Activated T-cell treated with anti-CD3 and anti-CD28 coated beads for 1 hour (primary cell): Measurements from ENCODE around the gene TNIK.

Experiments
- DNase-seq: peaks from one replicate; pipeline ENCODE4 v3.0.0-alpha.2; 2020; ENCODE audit warnings: low read depth

The TNIK gene

DNA sequence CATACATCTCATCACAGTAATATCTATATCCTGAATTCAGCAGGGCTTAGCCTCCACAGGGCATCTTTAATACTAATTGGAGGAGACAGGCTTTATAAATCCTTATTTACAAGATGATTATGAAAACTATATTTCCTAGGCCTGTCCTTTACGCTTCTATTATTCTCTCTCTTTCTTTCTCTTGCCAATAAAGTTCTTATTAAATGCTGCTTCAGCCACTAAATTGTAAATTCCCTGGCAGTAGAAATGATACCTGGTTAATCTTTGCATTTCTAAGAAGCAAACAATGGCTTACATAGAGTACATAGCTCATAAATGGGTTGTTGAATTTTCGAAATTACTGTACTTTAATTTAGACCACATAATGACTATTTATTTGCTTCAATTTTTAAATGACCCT is 43.5 kb downstream of the TNIK start:
- DNase-seq: no peak

DNA sequence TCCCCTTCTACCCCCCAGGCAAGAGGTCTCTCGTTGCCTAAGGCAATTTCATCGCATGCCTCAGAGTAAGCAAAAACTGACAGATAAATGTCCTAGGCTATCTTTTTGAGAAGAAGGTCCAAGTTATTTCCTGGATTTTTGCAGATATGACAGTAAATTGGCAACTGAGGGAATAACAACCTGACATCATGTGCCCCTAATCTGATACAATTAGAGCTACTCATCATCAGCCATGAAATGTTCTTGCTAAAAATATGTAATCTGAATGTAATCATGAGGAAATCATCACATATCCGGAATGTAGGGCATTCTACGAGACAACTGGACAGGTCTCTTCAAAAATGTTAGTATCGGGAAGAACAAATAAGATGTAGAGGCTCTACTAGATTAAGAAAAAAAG is 44.1 kb downstream of the TNIK start:
- no peak for DNase-seq

DNA sequence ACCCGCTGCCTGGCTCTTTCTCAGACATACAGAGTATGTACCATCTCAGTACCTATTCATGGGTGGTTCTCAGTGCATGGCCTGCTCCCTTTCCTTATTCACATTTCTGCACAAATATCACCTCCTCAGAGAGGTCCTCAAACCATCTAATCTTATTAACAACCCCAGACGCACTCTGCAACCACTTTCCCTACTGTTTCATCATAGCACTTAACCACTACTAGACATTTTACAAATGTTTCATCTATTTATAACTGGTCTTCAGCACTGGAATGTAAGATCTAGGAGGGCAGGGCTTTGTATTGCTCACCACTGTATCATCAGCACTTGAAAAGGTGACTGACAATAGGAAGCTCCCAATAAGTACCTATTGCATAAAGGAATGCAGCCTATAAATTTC is 45.1 kb downstream of the TNIK start:
- DNase-seq: no peak

DNA sequence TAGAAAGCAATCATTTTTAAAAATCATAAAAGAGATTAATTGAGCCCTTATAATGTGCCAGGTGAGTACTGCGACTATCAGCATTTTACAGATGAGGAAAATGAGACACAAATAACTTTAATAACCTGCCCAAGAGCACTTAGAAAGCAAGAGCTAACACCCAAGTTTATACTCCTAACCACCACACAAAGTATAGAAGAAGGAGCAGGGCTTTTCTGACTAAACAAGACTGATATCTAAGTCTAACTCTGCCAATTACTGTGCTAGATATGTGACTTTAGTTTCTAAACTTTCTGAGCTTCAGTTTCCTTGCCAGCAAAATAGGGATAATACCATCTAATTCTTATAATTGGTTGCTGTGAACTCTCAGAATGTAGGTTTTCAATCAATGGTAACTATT is 47.7 kb downstream of the TNIK start:
- no peak for DNase-seq

DNA sequence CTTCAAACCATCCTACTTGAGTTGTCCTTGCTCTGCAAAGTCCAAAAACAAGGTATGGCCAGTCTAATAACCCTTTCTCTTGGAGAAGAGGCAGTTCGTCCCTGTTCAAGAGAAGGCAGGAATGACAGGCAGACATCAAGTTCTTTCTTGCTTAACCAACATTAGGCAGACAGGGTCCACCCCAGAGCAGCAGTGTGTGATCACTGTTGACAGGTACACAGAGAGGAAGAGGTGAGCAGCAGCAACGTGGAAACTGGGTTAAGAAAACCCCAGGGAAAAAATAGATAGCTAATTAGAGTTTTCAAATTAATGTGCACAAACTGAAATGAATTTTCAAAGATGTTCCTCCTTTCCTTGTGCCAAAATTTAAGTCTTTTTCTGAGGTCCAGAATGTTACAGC is 48.2 kb downstream of the TNIK start:
- no peak for DNase-seq

DNA sequence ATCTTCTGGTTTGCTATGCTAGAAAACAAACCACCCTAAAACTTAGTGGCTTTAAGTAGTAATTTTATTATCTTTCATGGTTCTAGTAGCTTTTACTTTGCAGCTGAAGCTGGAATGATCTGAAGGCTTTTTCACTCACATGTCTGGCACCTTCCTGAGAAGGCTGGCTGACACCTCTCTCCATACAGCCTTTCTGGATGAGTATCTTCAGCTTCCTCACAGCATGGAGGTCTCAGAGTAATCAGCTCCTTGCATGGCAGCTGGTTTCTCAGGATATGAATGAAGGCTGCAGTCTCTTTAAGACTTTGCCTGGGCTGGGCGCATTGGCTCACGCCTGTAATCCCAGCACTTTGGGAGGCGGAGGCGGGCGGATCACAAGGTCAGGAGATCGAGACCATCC is 50.0 kb downstream of the TNIK start:
- DNase-seq: no peak

DNA sequence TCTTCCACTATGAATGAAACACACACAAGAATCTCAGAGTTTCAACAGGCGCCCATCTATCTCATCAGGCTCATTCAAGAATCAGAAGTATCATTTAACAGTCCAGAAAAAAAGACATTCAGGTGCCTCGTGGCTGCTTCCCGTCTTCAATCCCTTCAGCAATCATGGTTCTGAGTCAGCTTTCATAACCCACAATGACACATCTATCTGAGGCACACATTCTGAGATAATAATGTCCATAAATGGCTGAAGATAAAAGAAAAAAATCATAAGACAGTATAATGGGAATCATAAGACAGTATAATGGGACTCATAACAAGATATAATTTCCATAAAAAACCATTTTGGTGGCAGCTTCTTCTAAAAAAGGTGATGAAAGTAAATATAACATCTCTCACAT is 52.4 kb downstream of the TNIK start:
- DNase-seq: no peak

DNA sequence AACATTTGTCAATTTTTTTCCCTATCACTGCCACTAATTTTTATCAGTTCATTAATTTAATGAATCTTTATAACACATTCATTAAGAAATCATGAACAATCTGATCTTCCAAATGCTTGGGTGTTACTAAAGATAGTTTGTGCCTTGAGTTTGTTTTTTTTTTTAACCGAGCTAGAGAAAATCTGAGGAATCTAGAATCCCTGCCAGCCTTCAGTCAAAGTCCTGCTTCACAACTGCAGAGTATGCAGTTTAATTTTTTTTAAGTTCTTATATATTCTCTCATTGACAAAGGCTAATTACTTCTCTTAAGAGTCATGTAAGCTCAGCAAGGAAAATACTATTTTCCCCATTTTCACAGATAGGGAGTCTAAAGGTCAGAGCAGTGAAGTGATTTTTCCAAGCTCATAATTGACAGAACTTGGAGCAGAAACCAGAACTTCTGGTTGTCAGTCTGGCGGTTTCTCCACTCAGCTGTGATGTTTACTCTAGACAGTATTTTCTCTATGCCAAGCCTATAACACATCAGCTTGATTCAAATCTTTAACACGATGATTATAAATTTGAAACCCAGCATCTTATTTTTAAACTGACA is 55.7 kb downstream of the TNIK start:
- no peak for DNase-seq

DNA sequence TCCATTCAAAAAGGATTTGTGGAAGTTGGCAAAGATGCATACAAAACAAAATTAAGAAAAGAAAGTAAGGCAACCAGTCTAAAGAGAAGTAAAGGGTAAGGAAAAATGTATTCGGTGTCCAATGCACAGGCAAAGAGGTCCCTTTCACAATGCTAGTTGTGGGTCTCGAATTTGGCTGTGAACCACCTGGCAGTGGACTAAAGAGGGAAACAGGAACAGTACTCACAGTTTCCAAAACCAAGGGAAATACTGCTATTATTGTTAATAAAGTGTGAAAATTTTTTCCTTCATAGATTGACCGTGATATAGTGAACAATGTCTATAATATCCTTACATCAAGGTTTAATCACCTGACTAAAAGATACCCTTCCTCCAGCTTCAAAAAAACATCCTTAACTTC is 57.9 kb downstream of the TNIK start:
- no peak for DNase-seq

DNA sequence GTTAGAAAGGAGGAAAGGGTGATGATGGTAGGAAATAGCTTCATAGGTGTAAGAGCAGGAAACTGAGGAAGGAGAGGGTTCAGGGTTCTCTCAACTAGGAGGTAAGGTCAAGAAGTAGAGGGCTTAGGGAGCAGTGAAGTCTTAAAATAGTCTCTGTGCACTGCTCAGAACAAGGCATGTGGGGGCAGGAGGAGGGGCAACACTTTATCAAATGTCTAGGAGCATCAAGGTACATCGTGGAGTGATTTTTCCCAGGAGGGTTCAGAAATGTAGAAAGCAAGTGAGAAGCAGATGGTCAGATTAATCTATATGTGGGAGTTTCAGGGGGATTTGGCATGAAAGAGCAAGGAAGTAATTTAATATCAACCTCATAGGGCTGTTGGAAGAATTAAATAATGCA is 58.8 kb downstream of the TNIK start:
- DNase-seq: no peak

DNA sequence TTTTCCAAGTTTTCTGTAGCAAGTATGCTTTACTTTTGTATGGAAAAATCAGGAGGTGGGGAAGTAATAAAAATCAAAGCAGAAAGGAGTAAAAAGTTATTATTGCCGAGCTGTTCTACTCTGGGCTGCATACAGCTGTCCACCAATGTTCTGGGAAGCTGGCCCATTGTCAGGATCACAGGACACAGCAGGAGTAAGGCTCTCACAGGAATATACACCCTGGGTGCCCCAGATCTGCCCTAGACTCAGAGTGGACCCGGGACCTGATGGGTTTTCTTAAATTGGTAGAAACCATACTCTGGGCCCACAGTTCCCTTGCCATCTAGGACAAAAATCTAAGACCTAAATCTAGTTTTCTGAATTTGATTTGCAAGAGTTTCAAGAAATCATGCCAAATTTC is 60.4 kb downstream of the TNIK start:
- DNase-seq: no peak

DNA sequence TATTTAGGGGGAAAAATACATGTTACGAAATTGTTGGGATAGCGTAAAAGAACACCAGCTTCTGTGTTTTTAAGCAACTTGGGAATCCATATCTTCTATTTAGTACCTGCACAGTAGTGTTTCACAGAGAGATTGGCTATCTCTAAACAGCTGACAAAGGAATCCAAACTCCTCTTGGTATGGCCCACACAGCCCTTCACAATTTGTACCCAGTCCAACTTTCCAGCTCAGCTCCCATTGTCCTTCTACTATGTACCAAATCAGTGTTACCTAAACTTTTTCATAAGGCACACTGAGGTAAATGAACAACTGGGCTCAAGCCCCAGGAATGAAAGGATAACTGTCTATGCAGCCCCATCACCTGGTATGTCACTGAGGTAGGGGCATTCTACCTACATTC is 61.9 kb downstream of the TNIK start:
- DNase-seq: no peak

DNA sequence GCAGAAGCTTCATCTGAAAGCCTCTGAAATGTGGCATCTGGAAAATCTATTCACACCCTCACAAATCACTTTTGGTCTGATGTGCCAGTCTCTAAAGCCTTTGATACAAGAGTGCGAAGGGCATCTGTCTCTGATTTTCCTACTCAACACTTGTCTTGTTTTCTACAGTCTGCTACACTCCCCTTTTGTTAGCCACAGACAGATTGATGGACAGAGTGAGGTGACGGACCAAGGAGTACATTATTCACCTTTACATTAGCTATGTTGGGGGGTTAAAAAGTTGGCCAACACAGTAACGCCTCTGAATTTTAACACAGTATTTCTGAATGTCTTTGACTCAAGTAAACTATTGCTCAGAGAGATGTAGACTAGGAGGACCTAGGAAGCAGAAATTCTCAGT is 63.1 kb downstream of the TNIK start:
- DNase-seq: no peak

DNA sequence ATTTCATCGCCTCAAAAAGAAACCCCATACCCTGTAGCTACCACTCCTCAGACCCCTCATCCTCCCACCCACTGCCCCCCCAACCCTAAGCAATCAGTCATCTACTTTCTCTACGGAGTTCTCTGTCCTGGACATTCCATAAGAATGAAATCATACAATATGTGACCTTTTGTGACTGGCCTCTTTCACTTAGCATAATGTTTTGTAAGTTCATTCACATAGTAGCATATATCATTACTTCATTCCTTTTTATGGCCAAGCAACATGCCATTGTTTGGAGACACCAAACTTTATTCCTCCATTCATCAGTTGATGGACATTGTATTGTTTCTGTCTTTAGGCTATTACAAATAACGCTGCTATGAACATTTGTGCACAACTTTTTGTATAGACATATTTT is 64.2 kb downstream of the TNIK start:
- DNase-seq: no peak

DNA sequence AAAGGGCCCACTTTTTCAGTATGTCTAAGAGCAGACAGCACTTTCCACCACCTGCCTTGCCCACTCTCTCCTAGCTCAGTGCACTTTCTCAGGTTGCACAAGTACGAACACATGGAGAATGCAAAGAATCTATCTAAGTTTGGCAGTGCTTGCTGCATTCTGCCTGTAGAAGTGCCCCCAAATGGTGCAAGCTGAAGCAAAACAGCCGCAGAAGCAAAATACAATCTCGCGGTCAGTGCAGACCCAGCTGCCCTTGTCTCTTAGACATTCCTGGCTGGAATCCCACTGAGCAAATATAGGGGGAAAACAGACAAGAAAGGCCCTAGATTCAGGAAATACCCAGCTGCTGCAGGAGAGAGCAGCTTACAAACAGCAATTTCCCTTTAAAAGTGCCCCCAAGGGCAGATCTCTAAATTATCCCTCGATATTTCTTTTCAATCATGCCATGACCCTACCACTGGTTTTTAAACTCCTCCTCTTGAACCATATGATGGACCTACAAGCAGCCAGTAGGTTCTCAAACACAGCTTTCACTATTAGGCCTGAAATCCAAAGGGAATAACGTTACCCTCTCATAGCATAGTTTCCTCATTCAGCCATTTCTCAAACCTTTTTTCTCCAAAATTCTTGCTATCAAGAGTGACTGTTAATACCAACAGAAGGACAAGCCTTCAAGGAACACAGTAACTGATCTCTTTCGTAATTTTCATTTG is 67.0 kb downstream of the TNIK start:
- no peak for DNase-seq

DNA sequence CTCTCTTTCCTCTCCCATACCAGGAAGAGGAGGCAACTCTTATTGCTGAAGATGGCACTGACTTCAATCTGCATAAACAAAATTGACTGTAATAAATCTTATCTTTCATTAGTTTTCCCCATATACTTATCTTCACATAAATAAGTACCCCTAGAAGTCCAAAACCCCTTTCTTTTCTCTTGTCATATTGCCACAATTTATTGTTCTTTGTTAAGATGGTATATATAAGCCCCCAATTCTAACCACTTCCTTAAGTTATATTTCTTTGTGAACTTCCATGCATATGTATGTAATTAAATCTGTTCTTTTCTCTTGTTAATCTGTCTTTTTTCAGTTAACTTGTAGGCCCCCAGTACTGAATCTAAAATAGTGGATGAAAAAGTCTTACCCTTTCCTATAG is 68.8 kb downstream of the TNIK start:
- DNase-seq: no peak

DNA sequence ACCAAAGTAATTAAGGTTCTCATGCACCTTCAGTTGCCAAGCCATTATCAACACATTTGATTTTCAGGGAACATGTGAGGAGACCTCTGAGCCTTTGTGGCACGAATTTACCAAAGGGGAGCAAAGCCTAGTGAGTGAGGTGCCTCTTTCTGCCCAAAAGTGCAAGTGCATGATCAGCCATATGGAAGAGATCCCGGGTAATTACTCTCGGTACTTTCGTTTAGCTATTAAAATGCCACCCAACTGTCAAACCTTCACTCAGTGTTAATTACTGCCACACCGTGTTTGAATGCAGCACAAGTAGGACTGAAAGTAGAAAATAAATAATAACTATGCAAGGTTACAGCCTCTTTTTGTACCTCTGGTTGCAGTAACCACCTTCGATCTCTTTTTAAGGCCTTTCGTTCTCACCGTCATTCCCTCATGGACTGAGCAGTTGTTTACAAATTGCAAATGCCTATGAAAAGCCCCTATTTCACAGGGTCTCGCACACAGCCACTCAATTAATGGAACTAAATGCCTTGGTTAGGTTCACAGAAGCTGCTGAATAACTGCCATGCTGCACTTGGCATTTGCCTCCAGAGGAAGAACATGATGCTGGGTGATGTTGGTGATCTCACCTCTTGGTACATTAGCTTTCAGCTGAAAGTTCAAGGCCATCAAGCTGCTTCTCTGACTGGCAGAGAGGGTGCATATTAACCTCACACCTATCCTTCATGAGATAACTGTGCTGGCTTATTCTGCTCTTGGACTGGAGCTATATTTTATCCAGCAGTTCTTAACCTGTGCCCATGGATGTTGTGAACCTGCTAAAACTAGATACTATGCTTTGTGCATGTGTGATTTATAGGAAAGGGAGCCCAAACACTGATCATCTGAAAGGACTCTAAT is 69.9 kb downstream of the TNIK start:
- DNase-seq: no peak

DNA sequence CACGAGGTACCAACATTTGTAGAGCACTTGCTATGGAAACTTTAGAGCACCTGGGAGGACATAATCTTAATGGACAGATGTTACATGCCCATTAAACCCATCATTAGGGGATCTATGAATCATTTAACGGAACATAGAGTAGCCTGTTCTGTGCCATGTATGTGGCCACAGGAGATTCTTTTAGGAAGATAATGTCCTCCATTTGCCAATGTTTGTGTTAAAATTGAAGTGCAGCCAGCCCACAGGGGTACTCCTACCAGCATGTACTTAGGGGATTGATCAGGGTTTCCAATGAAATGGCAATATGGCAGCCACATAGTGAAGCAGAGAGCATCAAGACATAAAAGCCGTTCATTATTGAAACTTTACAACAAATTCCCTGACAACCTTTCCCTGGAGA is 70.7 kb downstream of the TNIK start:
- DNase-seq: no peak

DNA sequence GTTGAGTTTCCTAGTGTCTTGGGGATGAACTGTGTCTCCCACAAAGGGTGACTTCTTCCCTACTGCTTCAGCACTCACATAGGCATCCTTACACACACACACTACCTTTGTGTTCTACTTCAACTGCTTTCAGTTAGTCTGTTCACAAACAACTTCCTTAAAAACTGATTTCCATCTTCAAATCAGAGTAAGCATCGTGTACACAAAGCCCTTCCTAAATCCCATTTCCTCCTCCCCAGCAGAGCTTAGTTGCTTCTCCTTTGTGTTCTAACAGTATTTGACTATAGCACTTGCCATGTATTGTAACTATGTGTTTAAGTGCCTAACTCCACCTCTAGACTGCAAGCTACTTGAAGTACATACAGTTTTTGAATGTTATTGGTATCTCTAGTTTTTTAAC is 71.7 kb downstream of the TNIK start:
- DNase-seq: no peak

DNA sequence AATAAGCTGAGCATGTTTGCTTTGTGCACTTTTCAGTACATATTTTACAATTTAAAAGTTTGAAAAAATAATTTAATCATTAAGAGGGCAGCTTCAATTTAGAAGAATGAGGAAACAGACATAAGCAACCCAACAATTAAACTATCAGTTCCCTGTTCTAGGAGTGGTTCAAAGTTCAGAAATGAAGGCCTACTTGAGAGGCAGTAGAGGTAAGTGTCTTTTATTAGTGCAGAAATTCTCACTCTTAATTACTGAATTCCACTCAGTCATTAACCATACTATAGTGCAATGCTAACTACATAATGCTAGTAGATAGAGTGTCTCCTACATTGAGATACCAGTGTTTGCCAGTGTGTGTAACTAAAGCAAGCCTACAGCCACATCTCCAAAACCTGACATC is 73.1 kb downstream of the TNIK start:
- DNase-seq: no peak

DNA sequence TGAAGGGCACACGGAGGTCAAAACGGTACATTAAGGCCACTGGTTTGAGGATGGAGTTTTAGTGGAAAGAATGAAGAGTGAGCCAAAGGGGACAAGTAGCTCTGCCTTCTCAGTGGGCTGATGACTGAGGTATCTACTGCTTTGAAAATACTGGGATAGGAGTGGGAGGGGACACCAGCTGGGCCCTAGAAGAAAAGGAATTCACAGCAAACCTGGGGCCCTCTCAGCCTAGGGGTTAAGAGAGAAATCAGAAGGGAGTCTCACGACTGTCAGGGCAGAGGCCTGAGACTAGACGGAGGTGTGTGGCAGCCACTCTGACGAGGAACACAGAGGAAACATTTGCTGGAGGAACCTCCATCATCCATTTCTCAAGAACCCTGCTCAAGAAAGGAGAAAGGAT is 75.1 kb downstream of the TNIK start:
- no peak for DNase-seq

DNA sequence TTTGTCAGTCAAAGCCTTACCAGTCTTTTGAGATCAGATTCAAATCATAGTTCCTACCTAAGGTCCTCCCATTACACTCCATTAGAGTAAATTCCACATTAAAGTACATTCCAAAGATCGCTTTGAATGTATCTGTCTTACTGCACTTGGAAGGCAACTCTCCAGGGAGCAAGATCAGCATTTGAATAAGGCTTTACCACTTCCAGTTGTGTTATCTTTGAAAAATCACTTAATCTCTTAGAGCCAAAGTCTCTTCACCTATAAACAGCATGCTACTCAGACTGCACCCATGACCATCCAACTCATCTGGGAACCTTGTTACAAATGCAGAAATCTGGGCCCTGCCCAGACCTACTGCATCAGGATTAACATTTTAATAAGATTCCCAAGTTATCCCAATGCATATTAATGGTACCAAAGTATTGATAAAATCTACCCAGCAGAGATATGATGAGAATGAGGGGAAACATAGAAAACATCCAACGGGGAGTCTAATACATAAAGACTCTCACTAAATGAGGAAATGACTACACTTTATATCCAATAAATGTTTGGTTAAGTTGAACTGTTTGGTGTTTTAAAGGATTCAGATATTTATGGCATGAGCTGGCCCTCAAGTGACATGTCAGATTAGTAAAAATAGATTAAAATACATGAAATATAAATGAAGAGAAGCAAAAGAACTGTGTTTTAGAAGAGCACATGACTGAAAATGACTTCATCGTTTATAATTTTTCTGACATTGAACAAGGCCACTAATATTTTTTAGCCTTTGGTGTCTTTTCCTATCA is 75.9 kb downstream of the TNIK start:
- DNase-seq: no peak
